ENCODE results near the gene ARHGEF19.

DNA sequence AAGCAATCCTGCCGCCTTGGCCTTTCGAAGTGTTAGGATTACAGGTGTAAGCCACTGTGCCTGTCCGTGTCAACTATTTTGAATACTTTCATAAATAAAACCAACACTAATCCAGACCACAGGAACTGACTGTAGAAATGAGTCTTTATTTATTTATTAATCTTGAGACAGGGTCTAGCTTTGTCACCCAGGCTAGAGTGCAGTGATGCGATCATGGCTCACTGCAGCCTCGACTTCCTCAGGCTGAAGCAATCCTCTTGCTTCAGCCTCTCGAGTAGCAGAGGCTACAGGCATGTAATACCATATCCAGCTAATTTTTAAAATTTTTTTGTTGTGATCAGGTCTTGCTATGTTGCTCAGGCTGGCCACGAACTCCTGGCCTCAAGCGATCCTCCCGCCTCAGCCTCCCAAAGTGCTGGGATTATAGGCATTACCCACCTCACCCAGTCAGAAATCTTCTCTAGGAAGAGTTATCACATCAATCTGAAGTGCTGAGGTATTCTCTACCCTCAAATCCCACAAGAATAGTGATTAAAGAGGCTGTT is 46.2 kb upstream of the ARHGEF19 start:
- TF ChIP-seq SMC3 (IDR thresholded peaks at IDR 0.05; ENCODE audit: borderline replicate concordance, low read length) (no peak), POLR2AphosphoS5 (IDR thresholded peaks at IDR 0.05; ENCODE audit: low read length) (no peak), CBFB (IDR thresholded peaks at IDR 0.05; ENCODE audit: low read depth) (no peak)
- TF ChIP-seq, protein P1, sequence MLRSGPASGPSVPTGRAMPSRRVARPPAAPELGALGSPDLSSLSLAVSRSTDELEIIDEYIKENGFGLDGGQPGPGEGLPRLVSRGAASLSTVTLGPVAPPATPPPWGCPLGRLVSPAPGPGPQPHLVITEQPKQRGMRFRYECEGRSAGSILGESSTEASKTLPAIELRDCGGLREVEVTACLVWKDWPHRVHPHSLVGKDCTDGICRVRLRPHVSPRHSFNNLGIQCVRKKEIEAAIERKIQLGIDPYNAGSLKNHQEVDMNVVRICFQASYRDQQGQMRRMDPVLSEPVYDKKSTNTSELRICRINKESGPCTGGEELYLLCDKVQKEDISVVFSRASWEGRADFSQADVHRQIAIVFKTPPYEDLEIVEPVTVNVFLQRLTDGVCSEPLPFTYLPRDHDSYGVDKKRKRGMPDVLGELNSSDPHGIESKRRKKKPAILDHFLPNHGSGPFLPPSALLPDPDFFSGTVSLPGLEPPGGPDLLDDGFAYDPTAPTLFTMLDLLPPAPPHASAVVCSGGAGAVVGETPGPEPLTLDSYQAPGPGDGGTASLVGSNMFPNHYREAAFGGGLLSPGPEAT (IDR thresholded peaks at IDR 0.05; ENCODE audit: low read depth), result no peak

All from GM12878 (cell line).